Stimulated activated CD8-positive, alpha-beta memory T cell treated with anti-CD3 and anti-CD28 coated beads, Interleukin-15, amount 100 ng/mL, for 48 hours (primary cell): ENCODE measurements around the gene KCNE4.

Experiments
- DNase-seq, 2 donors: peaks; one replicate each; pipeline ENCODE4 v3.0.0-alpha.2; 2020; ENCODE audit warnings: low read depth in 2 of 2

KCNE4 gene

GRCh38 chr2:223086370-223086981 is 34.5 kb downstream of the KCNE4 start:
- DNase-seq: no peak

GRCh38 chr2:223087466-223087865 is 35.5 kb downstream of the KCNE4 start:
- no peak for DNase-seq

- DNase-seq: no peak
These were observed 36.9 kb downstream of the KCNE4 start for GRCh38 chr2:223088866-223089265.

- no peak for DNase-seq
These were observed 38.0 kb downstream of the KCNE4 start for GRCh38 chr2:223090039-223090438.

GRCh38 chr2:223090540-223091235 is 38.7 kb downstream of the KCNE4 start:
- DNase-seq: no peak

- no peak for DNase-seq
These were observed 40.7 kb downstream of the KCNE4 start for GRCh38 chr2:223092667-223093066.

- DNase-seq: no peak
These were observed 41.6 kb downstream of the KCNE4 start for GRCh38 chr2:223093436-223094241.

GRCh38 chr2:223095207-223095606 is 43.2 kb downstream of the KCNE4 start:
- no peak for DNase-seq

GRCh38 chr2:223096235-223096970 is 44.4 kb downstream of the KCNE4 start:
- no peak for DNase-seq

GRCh38 chr2:223097888-223098383 is 45.9 kb downstream of the KCNE4 start:
- no peak for DNase-seq

GRCh38 chr2:223099561-223099960 is 47.6 kb downstream of the KCNE4 start:
- no peak for DNase-seq

- DNase-seq: no peak
These were observed 48.1 kb downstream of the KCNE4 start for GRCh38 chr2:223100061-223100511.

- DNase-seq: no peak
These were observed 49.5 kb downstream of the KCNE4 start for GRCh38 chr2:223101340-223102039.

- DNase-seq: no peak
These were observed 50.0 kb downstream of the KCNE4 start for GRCh38 chr2:223102040-223102400.

- DNase-seq: no peak
These were observed 50.5 kb downstream of the KCNE4 start for GRCh38 chr2:223102450-223102849.

- no peak for DNase-seq
These were observed 52.5 kb downstream of the KCNE4 start for GRCh38 chr2:223104336-223105132.
